GM19043 (cell line): ENCODE measurements around the gene NCF4.

Experiments
- ATAC-seq: cut with Tn5 transposase; IDR thresholded peaks from one replicate; pipeline ENCODE4 v1.9.1; 2021; ENCODE audit warnings: low read depth; ENCODE audit not compliant: unreplicated experiment

NCF4 gene

DNA sequence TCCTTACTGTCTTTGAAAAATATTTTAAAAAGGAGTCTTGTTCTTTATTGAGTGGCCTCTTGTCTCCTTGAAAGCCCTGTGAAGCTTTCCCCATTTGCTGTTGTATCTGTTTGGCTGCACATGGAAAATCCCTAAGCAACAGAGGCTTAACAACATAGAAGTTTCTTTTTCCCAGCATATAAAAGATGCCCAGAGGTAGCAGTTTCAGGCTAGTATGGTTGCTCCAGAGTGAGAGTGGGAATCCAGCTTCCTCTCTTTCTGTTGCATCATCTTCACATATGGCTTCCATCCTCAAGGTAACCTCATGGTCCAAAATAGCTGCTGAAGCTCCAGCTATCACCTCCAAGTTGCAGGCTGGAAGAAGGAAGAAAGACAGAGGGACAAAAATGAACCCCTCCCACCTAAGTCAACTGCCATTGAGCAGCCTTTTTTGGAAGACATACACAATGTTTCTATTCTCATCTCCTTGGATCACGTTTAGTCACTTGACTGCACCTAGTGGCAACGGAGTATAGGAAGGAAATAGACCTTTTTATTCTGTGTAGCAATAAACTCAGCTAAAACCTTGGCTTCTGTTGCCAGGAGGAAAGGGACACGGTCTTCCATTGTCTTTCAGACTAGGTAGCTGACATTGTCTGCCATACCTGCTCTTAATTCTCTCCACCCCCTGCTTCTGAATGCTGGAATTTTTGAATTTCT lies 57.9 kb downstream of the NCF4 start:
- ATAC-seq, result no peak

DNA sequence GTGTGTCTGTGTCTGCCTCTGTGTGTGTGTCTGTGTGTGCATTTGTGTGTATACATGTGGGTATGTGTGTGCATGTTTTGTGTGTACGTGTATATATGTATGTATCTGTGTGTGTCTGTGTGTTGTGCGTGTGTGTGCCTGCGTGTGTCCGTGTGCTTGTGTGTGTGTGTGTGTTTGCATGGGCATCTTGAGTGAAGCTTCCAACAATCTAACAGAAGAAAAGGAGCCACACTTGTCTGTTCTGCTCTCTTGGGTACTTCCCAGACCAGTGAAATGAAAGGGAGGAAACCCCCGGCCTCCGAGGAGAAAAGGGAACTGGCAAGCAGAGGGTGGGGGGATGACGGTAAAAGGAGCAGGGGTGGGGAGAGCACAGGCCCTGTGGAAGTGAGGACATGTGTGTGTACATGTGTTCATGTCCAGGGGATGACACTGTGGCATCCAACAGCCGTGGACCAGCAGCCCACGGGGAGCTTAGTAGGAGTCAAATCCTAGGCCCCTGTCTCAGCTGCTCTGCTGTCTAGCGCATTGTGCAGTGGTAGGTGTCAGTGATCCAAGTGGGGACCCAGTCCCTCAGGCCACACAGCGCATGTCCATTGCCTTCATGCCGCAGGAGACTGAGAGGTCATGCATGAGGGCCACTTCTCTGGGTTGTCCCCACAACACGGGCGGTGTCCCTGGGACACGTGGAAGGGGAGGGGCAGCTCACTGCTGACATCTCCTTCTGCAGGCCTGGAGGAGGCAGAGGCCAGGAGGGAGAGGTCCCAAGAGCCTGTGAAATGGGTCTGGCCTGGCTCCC lies 60.7 kb downstream of the NCF4 start:
- no peak for ATAC-seq

DNA sequence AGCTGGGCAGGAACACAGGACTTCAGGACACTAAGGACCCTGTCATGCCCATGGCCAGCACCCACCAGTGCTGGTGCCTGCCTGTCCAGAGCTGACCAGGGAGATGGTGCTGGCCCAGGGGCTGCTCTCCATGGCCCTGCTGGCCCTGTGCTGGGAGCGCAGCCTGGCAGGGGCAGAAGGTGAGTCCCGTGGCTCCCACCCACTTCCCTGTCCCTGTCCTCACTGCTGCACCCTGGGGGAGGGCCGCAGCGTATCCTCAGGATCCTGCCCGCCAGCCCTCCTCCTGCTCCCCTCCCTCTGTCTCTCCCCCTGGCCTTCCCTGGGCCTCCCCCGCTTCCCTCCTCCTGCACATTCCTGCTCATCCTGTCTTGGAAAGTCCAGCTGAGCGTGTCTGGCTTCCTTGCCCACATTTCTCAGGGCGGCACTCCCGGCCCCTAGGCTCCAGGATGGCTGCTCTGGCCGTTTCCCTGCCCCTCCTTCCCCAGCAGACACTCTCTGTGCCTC lies 61.4 kb downstream of the NCF4 start:
- ATAC-seq, result no peak

DNA sequence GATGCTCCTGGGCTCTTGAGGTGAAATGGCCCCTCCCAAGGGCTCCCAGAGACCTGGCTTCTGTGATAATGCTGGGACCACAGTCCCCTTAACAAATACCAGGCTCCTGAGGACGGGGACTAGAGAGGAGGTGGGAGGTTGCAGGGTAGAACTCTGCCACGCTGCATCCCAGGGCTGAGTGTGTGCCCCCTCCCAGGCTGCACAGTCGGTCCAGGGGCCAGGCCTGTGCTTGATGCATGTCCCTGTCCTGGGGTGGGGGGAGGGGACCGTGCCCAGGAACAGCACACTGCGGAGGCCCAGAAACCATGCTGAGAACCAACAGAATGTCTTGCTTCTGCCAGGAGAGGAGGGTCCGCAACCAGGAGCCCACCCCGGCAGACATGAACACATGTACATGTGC lies 61.9 kb downstream of the NCF4 start:
- ATAC-seq, result no peak

DNA sequence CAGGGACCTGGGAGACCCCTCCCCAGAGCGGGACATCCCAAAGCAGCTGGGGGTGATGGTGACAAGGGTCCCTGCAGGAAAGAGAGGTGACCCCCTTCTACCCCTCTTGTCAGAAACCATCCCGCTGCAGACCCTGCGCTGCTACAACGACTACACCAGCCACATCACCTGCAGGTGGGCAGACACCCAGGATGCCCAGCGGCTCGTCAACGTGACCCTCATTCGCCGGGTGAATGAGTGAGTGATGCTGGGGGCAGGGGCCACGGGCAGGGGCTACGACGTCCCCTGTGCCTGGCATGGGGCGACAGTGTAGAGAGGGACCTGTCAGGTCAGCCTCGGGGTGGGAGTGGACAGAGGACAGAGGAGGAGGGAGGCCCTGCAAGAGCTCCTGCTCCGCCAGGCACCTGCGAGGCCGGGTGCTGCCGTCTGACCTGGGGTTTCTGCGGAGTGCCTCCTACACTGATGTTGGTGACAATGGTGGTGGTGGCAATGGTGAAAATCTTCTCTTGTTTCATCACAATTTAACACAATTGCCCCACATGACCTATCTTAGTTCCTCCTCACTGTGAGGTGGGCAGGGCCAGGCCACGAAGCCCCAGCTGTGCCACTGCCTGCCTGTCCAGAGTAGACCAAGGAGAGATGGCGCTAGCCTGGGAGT lies 62.5 kb downstream of the NCF4 start:
- no peak for ATAC-seq

DNA sequence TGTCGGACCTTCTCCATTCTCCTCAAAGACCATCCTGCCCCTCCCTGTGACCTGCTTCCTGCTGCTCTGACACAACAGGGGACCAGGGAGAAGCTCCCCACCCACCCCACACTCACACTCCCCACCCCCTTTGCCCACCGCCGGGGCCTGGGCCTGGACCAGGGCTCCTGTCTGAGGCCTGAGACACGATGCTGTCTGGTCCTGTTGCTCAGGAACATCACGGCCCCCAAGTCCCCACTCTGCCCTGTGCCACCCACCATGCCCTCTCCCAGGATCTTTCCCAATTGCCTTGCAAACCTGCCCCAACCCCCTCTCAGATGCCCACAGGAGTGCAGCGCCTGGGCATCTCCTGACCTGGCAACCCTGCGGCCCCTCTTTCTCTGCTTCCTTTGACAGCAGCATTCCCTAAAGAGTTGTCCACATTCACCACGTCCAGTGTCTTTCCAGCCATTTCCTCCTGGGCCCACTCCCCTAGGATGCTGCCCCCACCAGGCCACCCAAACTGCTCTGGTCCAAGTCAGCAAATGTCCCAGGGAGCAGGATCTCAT lies 63.4 kb downstream of the NCF4 start:
- ATAC-seq, result no peak

DNA sequence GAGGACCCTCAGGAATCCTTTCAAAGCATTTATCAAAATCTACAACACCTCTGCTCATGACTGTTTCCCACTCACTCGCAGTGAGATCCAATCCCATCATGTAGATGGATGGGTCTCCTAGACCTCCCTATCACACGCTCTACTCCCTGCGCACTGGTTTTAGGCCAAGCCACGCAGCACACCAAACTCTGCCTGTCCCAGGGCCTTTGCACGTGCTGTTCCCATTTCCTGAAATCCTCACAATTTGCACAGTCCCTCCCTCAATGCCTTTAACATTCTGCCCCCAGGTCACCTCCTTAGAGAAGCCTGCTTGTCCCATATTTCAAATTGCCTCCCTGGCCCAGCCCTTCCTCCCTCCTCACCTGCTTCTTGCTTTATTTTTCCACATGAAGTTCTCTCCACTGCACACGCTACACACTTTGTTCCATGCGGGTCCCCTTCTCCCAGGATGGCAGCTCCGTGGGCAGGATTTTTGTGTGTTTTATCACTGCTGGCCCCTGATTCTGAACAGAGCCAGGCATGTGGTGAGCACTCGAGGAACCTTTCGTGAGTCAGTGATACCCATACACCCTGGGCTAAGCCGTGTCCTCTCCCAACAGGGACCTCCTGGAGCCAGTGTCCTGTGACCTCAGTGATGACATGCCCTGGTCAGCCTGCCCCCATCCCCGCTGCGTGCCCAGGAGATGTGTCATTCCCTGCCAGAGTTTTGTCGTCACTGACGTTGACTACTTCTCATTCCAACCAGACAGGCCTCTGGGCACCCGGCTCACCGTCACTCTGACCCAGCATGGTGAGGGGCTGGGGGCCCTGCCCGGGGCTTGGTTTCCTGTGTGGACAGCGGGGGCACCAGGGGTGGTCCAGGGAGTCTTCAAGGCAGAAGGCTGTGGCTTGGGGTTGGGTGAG lies 64.8 kb downstream of the NCF4 start:
- ATAC-seq, result no peak

DNA sequence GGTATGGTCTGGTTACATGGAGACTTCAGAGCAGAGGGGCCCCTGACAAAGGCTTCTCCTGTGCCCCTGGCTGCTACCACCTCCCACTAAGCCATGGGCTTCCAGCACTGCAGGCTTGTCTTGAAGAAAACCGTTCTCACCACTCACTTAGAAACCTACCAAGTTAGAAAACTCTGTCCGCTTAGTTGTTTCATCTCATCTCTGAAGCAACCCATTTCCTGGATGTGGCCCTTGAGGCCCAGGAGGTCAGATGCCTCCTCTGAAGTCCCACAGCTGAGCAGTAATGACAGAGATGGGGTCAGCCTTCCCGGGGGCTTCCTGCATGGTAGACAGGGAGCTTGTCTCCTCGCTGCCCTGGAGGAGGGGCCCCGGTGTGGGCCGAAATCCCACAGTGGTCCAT lies 65.5 kb downstream of the NCF4 start:
- no peak for ATAC-seq

DNA sequence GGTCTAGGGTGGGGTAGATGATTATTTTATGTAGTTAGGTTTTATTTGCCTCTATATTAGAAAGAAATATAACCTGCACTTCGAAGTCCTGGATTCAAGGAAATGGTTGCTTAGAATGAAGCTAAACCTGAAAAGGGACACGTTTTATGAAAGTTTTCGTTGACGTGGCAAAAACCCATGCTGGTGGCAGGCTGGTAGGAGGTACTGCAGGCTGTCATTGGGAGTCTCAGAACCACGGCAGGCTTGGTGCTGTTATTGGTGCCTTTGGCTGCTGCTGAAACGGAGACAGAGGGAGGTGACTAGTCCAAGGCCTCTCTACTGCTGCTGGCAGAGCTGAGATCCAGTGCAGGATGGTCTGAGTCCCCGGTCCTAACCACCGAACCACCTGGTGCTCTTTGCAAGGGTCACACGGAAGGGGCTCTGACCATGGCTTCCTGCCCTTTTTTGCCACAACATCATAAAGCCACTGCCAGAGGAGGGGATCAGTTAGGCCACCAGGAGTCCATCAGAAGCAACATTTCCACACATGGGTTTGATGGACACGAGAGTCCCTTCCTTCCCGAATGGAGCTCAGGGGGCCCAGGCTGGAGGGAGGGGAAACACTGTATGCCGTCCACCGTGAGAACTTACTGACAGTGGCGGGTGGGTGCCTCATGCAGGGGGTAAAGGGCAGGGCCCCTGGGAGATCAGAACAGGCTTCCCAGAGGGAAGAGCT lies 66.1 kb downstream of the NCF4 start:
- ATAC-seq, result no peak
